ENCODE measurements around the gene DDX21.
"Not testable (repeated sequence)": the region's sequence is repeated elsewhere in the genome, so short reads cannot be mapped to it uniquely, and the experiment has no call there.

The DDX21 gene

GRCh38 chr10:68988530-68989316 lies 32.8 kb downstream of the DDX21 start, which contains the start of gene KIFBP:
Gene KIFBP (plus strand): TSS chr10:68988803. CDS start chr10:68988833, 30 bp downstream.
- FAIRE-seq = peak; percentile 97

- no peak for FAIRE-seq
Observed at GRCh38 chr10:68989317-68989990, 33.5 kb downstream of the DDX21 start.

- FAIRE-seq = no peak
Observed at GRCh38 chr10:68992636-68993440, 36.9 kb downstream of the DDX21 start.

GRCh38 chr10:68997211-68997610 lies 41.2 kb downstream of the DDX21 start:
- FAIRE-seq = no peak

- FAIRE-seq = peak; percentile 92
Observed at GRCh38 chr10:69004821-69005220, 48.9 kb downstream of the DDX21 start.

- FAIRE-seq = no peak
Observed at GRCh38 chr10:69005704-69006485, 49.9 kb downstream of the DDX21 start.

GRCh38 chr10:69007260-69007659 lies 51.3 kb downstream of the DDX21 start:
- FAIRE-seq = no peak

GRCh38 chr10:69009360-69009759 lies 53.4 kb downstream of the DDX21 start:
- FAIRE-seq = peak; percentile 11

GRCh38 chr10:69010151-69010640 lies 54.2 kb downstream of the DDX21 start:
- no peak for FAIRE-seq

- not testable (repeated sequence) for FAIRE-seq
Observed at GRCh38 chr10:69012778-69013177, 56.8 kb downstream of the DDX21 start.

GRCh38 chr10:69014171-69014570 lies 58.2 kb downstream of the DDX21 start:
- FAIRE-seq = no peak

- FAIRE-seq = no peak
Observed at GRCh38 chr10:69018613-69019012, 62.6 kb downstream of the DDX21 start.

- no peak for FAIRE-seq
Observed at GRCh38 chr10:69022611-69023010, 66.6 kb downstream of the DDX21 start.

GRCh38 chr10:69025370-69025896 lies 69.5 kb downstream of the DDX21 start:
- FAIRE-seq = no peak

GRCh38 chr10:69033256-69033655 lies 77.3 kb downstream of the DDX21 start:
- no peak for FAIRE-seq
